ENCODE data around the gene MBNL1. TPM values are rescaled to one million over a fixed set of nuclear protein-coding genes. Genes with fewer than 3 reads are reported as not detected.

MBNL1 gene
- total and polyA plus RNA-seq, 2 donors (not counting 3 experiments of a cell fraction or from before 2014, with no cell fraction given) = 179 to 362 TPM

DNA sequence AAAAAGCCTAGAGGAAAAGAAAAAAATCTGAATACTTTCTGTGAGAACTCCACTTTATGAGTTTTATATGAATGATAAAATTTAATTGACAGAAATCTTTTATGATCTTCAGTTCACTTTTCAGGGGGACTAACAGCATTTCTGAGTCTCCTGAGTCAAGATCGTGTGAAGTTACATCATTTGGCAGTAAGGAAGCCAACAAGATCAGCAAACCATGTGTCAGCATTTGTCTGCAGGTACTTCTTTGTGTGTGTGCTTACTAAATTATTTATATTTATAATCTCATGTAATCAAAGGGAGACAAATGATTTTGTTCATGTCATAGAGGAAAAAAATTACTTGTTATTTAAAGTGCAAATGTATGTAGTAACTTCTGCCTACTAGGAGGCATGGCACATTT lies 217.6 kb downstream of the MBNL1 start:
- dilution Hi-C loops (cut with MboI; ENCODE audit: extremely low pct_ligation_motif_present, low sequenced_read_pairs) = no loop called here
- CTCF ChIA-PET = interaction anchor here (1.0 to 1.3 kb wide), 4 partner anchors 11 to 88 kb away, joined by 3 to 4 read pairs (median 4); no protein-coding TSS in a partner anchor
- no peaks in the 10 kb centered on the region for H3K27me3 ChIP-seq (ENCODE audit: control insufficient read depth in 2 of 2, insufficient read depth in 2 of 2, low read length in 2 of 2)
- intact Hi-C loops (cut with micrococcal nuclease) = no loop called here
- BruUV-seq (replicated peaks) = no TSS peak
- FAIRE-seq = no peak
- no peaks in the 10 kb centered on the region for H3K4me1 ChIP-seq (ENCODE audit: control insufficient read depth, extremely low read depth, insufficient read depth, low read length)
- no peak overlapping the region for H3K27ac ChIP-seq (ENCODE audit: insufficient read depth, low read depth, low read length)
- H3K79me2 ChIP-seq (ENCODE audit: control insufficient read depth, insufficient read depth, low read length) = no peaks in the 10 kb centered on the region
- no peak overlapping the region for H3K4me3 ChIP-seq (replicated peaks in 1 of 3; ENCODE audit: insufficient read depth in 1 of 3, low read depth in 1 of 3, low read length in 3 of 3)
- TF ChIP-seq POLR2A (IDR thresholded peaks at IDR 0.05; ENCODE audit: low read depth, low read length) = no peak
- TF ChIP-seq JUN (IDR thresholded peaks at IDR 0.05; ENCODE audit: borderline replicate concordance, insufficient read depth, insufficient read length, low read depth) = no peak
- TF ChIP-seq, protein P1, sequence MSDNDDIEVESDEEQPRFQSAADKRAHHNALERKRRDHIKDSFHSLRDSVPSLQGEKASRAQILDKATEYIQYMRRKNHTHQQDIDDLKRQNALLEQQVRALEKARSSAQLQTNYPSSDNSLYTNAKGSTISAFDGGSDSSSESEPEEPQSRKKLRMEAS (IDR thresholded peaks at IDR 0.05; ENCODE audit: insufficient read depth, insufficient read length) = no peak
- no peak for TF ChIP-seq EZH2 (IDR thresholded peaks at IDR 0.05; ENCODE audit: borderline replicate concordance, low read depth, low read length, severe bottlenecking)
- TF ChIP-seq, protein P2, sequence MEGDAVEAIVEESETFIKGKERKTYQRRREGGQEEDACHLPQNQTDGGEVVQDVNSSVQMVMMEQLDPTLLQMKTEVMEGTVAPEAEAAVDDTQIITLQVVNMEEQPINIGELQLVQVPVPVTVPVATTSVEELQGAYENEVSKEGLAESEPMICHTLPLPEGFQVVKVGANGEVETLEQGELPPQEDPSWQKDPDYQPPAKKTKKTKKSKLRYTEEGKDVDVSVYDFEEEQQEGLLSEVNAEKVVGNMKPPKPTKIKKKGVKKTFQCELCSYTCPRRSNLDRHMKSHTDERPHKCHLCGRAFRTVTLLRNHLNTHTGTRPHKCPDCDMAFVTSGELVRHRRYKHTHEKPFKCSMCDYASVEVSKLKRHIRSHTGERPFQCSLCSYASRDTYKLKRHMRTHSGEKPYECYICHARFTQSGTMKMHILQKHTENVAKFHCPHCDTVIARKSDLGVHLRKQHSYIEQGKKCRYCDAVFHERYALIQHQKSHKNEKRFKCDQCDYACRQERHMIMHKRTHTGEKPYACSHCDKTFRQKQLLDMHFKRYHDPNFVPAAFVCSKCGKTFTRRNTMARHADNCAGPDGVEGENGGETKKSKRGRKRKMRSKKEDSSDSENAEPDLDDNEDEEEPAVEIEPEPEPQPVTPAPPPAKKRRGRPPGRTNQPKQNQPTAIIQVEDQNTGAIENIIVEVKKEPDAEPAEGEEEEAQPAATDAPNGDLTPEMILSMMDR (IDR thresholded peaks at IDR 0.05; ENCODE audit: extremely low read depth in 1 of 2, insufficient read depth in 1 of 2, low read depth in 1 of 2, low read length in 2 of 2) = no peak
- TF ChIP-seq FOS (IDR thresholded peaks at IDR 0.05; ENCODE audit: borderline replicate concordance, insufficient read depth, low read length) = no peak
- TF ChIP-seq GATA2 (IDR thresholded peaks at IDR 0.05; ENCODE audit: insufficient read depth, insufficient read length, low read depth, low read length) = no peak
- TF ChIP-seq POLR2AphosphoS5 (IDR thresholded peaks at IDR 0.05; ENCODE audit: insufficient read depth, low read depth, low read length) = no peak
- no peak for TF ChIP-seq MYC (IDR thresholded peaks at IDR 0.05; ENCODE audit: low read depth, low read length)
- H2AFZ ChIP-seq (ENCODE audit: low read depth, low read length) = no peak overlapping the region
- no peaks in the 10 kb centered on the region for H4K20me1 ChIP-seq (replicated peaks; ENCODE audit: control insufficient read depth, extremely low read depth, insufficient read depth, low read length)
- no peaks in the 10 kb centered on the region for H3K9me3 ChIP-seq (replicated peaks; ENCODE audit: control insufficient read depth, insufficient read depth, low read length)
- POLR2A ChIA-PET = no interaction called here
- no peak overlapping the region for H3K9ac ChIP-seq (replicated peaks; ENCODE audit: extremely low read depth, insufficient read depth, low read length)
- no peaks in the 10 kb centered on the region for H3K36me3 ChIP-seq (ENCODE audit: control insufficient read depth in 2 of 2, extremely low read depth in 1 of 2, insufficient read depth in 2 of 2, low read length in 2 of 2)
- no peak overlapping the region for H3K4me2 ChIP-seq (ENCODE audit: insufficient read depth, low read length)
- no peak for DNase-seq (ENCODE audit: low read depth, low spot score)
- no peaks in the 10 kb centered on the region for H3K9me1 ChIP-seq (replicated peaks; ENCODE audit: control insufficient read depth, extremely low read depth, insufficient read depth, low read length)
